H1 (cell line): ENCODE measurements around the gene OSBPL6. TPM values are rescaled to one million over a fixed set of nuclear protein-coding genes. Genes with fewer than 3 reads are reported as not detected.

Experiments
- CTCF ChIA-PET: fragments of 300-600 bp; sonication (Branson Sonifier 250); formaldehyde crosslinking; loops from one replicate; lab custom pipeline; 2021; ENCODE audit not compliant: partially characterized antibody; lab: Charles Lee
- POLR2A ChIA-PET: fragments of 300-600 bp; sonication (Branson Sonifier 250); formaldehyde crosslinking; loops from one replicate; lab custom pipeline; 2021; ENCODE audit warnings: inconsistent platforms; ENCODE audit not compliant: partially characterized antibody; lab: Charles Lee
- DNase-seq, 2 experiments: peaks; one replicate each; pipeline versions ENCODE4 v3.0.0 to v3.0.0-alpha.2; 2010 to 2022; ENCODE audit warnings: low spot score in 2 of 2, low read depth in 1 of 2, mixed read lengths in 1 of 2
- FAIRE-seq: peaks from 2 replicates; lab custom pipeline; 2011; peaks lifted over from hg19 to GRCh38; lab: Jason Lieb, UNC
- H2AFZ ChIP-seq: 2 replicates; pipeline ENCODE4 v1.8.1; 2012; ENCODE audit warnings: low read length, inconsistent platforms
- H2AK5ac ChIP-seq: 2 replicates; pipeline ENCODE4 v1.6.1; 2013; ENCODE audit warnings: low read depth, low read length
- H2BK120ac ChIP-seq: replicated peaks from 2 replicates; pipeline ENCODE3; 2013; ENCODE audit warnings: low read depth, low read length, inconsistent platforms
- H2BK12ac ChIP-seq: 2 replicates; pipeline ENCODE4 v1.6.1; 2013; ENCODE audit warnings: low read depth, low read length
- H2BK15ac ChIP-seq: 2 replicates; pipeline ENCODE4 v1.6.1; 2013; ENCODE audit warnings: low read length
- H2BK20ac ChIP-seq: 2 replicates; pipeline ENCODE4 v1.6.1; 2013; ENCODE audit warnings: low read length
- H2BK5ac ChIP-seq: 2 replicates; pipeline ENCODE4 v1.6.1; 2013; ENCODE audit warnings: low read depth, low read length
- H3K14ac ChIP-seq: 2 replicates; pipeline ENCODE4 v1.6.1; 2013; ENCODE audit warnings: inconsistent platforms; ENCODE audit not compliant: insufficient read length
- H3K18ac ChIP-seq: 2 replicates; pipeline ENCODE4 v1.6.1; 2013; ENCODE audit warnings: low read length; ENCODE audit errors: extremely low read depth
- H3K23ac ChIP-seq: 2 replicates; pipeline ENCODE4 v1.6.1; 2013; ENCODE audit warnings: inconsistent platforms; ENCODE audit not compliant: insufficient read length
- H3K23me2 ChIP-seq: 2 replicates; pipeline ENCODE4 v1.6.1; 2013; ENCODE audit warnings: low read depth, low read length
- H3K27ac ChIP-seq: 2 replicates; pipeline ENCODE4 v1.6.1; 2011; ENCODE audit warnings: low read depth, low read length, inconsistent platforms
- H3K27me3 ChIP-seq, 4 experiments: replicated peaks in 1 of 4; 1 replicate in 1 of 4; 2 replicates in 3 of 4; pipeline versions ENCODE4 v1.6.1 to v1.8.1; 2011 to 2013; ENCODE audit warnings: low read length in 3 of 4, mild to moderate bottlenecking in 3 of 4, inconsistent platforms in 2 of 4, mixed read lengths in 2 of 4, moderate library complexity in 1 of 4; ENCODE audit not compliant: control insufficient read depth in 3 of 4, insufficient read depth in 3 of 4; ENCODE audit errors: extremely low read depth in 1 of 4
- H3K36me3 ChIP-seq, 4 experiments: 2 replicates each; pipeline versions ENCODE4 v1.6.1 to v1.8.1; 2011 to 2013; ENCODE audit warnings: mild to moderate bottlenecking in 4 of 4, low read length in 3 of 4, moderate library complexity in 2 of 4, control low read depth in 1 of 4, inconsistent platforms in 1 of 4; ENCODE audit not compliant: insufficient read depth in 4 of 4, control insufficient read depth in 2 of 4
- H3K4ac ChIP-seq: replicated peaks from 2 replicates; pipeline ENCODE3; 2013; ENCODE audit warnings: low read length, low read depth, mixed read lengths, inconsistent platforms; ENCODE audit not compliant: insufficient read length
- H3K4me1 ChIP-seq, 4 experiments: replicated peaks in 1 of 4; 1 replicate in 1 of 4; 2 replicates in 3 of 4; pipeline versions ENCODE4 v1.6.1 to v1.8.1; 2011 to 2013; ENCODE audit warnings: low read length in 3 of 4, inconsistent platforms in 2 of 4, mixed read lengths in 1 of 4; ENCODE audit not compliant: insufficient read depth in 4 of 4, control insufficient read depth in 3 of 4
- H3K4me2 ChIP-seq, 2 experiments: 2 replicates each; pipeline versions ENCODE4 v1.6.1 to v1.8.1; 2011 to 2013; ENCODE audit warnings: low read depth in 2 of 2, low read length in 2 of 2, control low read depth in 1 of 2, inconsistent platforms in 1 of 2, mild to moderate bottlenecking in 1 of 2; ENCODE audit not compliant: insufficient read depth in 1 of 2
- H3K4me3 ChIP-seq, 4 experiments: fragments of 200-600, 300-600 bp in 1 of 4; sonication (generic), shearing (Covaris generic), sonication (Bioruptor Twin) in 1 of 4; 2 replicates each; pipeline versions ENCODE4 v1.5.1 to v1.8.1; 2011 to 2016; ENCODE audit warnings: low read length in 4 of 4, low read depth in 3 of 4, control low read depth in 2 of 4, inconsistent platforms in 2 of 4, mild to moderate bottlenecking in 2 of 4, mixed read lengths in 1 of 4, moderate library complexity in 1 of 4; ENCODE audit not compliant: insufficient read depth in 2 of 4; ENCODE audit errors: extremely low read depth in 1 of 4
- H3K56ac ChIP-seq: replicated peaks from 2 replicates; pipeline ENCODE3; 2013; ENCODE audit warnings: low read depth, mild to moderate bottlenecking, mixed read lengths, low read length, inconsistent platforms; ENCODE audit not compliant: insufficient read length
- H3K79me1 ChIP-seq: 2 replicates; pipeline ENCODE4 v1.6.1; 2013; ENCODE audit warnings: low read depth, low read length, control low read depth
- H3K79me2 ChIP-seq, 2 experiments: 2 replicates each; pipeline versions ENCODE4 v1.6.1 to v1.8.1; 2012 to 2013; ENCODE audit warnings: low read length in 2 of 2, mild to moderate bottlenecking in 2 of 2, inconsistent platforms in 1 of 2; ENCODE audit not compliant: insufficient read depth in 2 of 2, control insufficient read depth in 1 of 2
- H3K9ac ChIP-seq, 4 experiments: replicated peaks in 1 of 4; 1 replicate in 1 of 4; 2 replicates in 3 of 4; pipeline versions ENCODE4 v1.6.1 to v1.8.1; 2011 to 2013; ENCODE audit warnings: low read depth in 3 of 4, low read length in 3 of 4, control low read depth in 2 of 4, mild to moderate bottlenecking in 2 of 4, moderate library complexity in 2 of 4, inconsistent platforms in 1 of 4; ENCODE audit errors: extremely low read depth in 1 of 4
- H3K9me3 ChIP-seq, 2 experiments: 2 replicates each; pipeline versions ENCODE4 v1.6.1 to v1.8.1; 2012 to 2013; ENCODE audit warnings: mild to moderate bottlenecking in 2 of 2, moderate library complexity in 2 of 2, control low read depth in 1 of 2, inconsistent platforms in 1 of 2, low read depth in 1 of 2, low read length in 1 of 2, mixed read lengths in 1 of 2; ENCODE audit not compliant: insufficient read depth in 2 of 2
- H4K20me1 ChIP-seq, 2 experiments: replicated peaks in 1 of 2; 2 replicates each; pipeline versions ENCODE3 to v1.8.1; 2011 to 2013; ENCODE audit warnings: inconsistent platforms in 2 of 2, low read length in 2 of 2, mild to moderate bottlenecking in 1 of 2; ENCODE audit not compliant: insufficient read depth in 2 of 2, control insufficient read depth in 1 of 2
- H4K5ac ChIP-seq: 2 replicates; pipeline ENCODE4 v1.6.1; 2013; ENCODE audit warnings: low read length, low read depth, mixed read lengths, inconsistent platforms; ENCODE audit not compliant: insufficient read length
- H4K8ac ChIP-seq: 2 replicates; pipeline ENCODE4 v1.8.0; 2013; ENCODE audit warnings: mild to moderate bottlenecking, moderate library complexity, low read length, inconsistent platforms; ENCODE audit not compliant: insufficient read depth; ENCODE audit errors: extremely low read depth
- H4K91ac ChIP-seq: replicated peaks from 2 replicates; pipeline ENCODE3; 2013; ENCODE audit warnings: low read length, mixed read lengths, inconsistent platforms; ENCODE audit not compliant: insufficient read length
- FOSL1 ChIP-seq: IDR thresholded peaks from 2 replicates; pipeline ENCODE4 v1.6.1; 2011; ENCODE audit warnings: mild to moderate bottlenecking, low read depth, low read length, moderate library complexity; ENCODE audit not compliant: insufficient read depth
- SIX5 ChIP-seq: IDR thresholded peaks from 2 replicates; pipeline ENCODE4 v1.6.1; 2011; ENCODE audit warnings: mild to moderate bottlenecking, low read depth, low read length
- WGBS, 2 experiments: shearing (Covaris generic) in 1 of 2; methylation state at CpG; one replicate each; pipeline versions ENCODE4 v1.1.6 to v1.1.7; 2013 to 2015; ENCODE audit warnings: low lambda C conversion rate in 2 of 2, mixed read lengths in 2 of 2, inconsistent platforms in 1 of 2, low coverage in 1 of 2, missing lambda C conversion rate in 1 of 2; ENCODE audit not compliant: insufficient replicate concordance in 2 of 2, insufficient coverage in 1 of 2, insufficient read length in 1 of 2; ENCODE audit errors: extremely low coverage in 1 of 2, missing lambda C conversion rate in 1 of 2; 5-methylcytosine and 5-hydroxymethylcytosine counted together
- polyA plus RNA-seq, 7 experiments: library from polyadenylated mRNA; depleted of rRNA in 3 of 7; stranded (reverse) in 5 of 7; unstranded in 2 of 7; fragments of >200 nt in 5 of 7; fragments of 200-250 nt in 2 of 7; gene quantifications; 1 replicate in 5 of 7; 2 replicates in 1 of 7; 4 replicates in 1 of 7; pipeline versions ENCODE4 v1.2.1 to v1.2.3, GENCODE V29; 2011 to 2013; ENCODE audit warnings: missing spikeins in 2 of 7, mixed read lengths in 2 of 7
- total RNA-seq: library from RNA; stranded (reverse); fragmentation: NEBNext Ultra II Directional; extraction: Animal tissue kit (Norgen Biotek cat#: 25700); gene quantifications from 2 replicates; pipeline ENCODE4 v1.2.1, GENCODE V29; 2021

OSBPL6 gene
- total and polyA plus RNA-seq, 2 of the 8 experiments (the other 6 are each of a cell fraction or from before 2014, with no cell fraction given): 1.7 to 5.6 TPM

- Histone ChIP-seq H2AFZ (no peak overlapping the region), H3K14ac (no peak overlapping the region), H2AK5ac (no peak overlapping the region), H2BK120ac (no peak overlapping the region), H4K91ac (no peak overlapping the region), H3K4me3 (no peak overlapping the region), H2BK12ac (no peak overlapping the region), H2BK20ac (no peak overlapping the region), H3K9ac (no peak overlapping the region), H3K27me3 (no peaks in the 10 kb centered on the region), H3K23ac (no peak overlapping the region), H3K4me2 (no peak overlapping the region)
- POLR2A ChIA-PET: no interaction called here
- TF ChIP-seq SIX5: no peak
- no peak for TF ChIP-seq FOSL1
- TF ChIP-seq, all 59 proteins: peak for 0
- H3K4ac ChIP-seq: no peak overlapping the region
- H3K23me2 ChIP-seq: no peaks in the 10 kb centered on the region
- H2BK15ac ChIP-seq: no peak overlapping the region
- no peaks in the 10 kb centered on the region for H3K79me1 ChIP-seq
- H4K8ac ChIP-seq: no peak overlapping the region
- no peak overlapping the region for H3K56ac ChIP-seq
- H2BK5ac ChIP-seq: no peak overlapping the region
- H4K20me1 ChIP-seq: no peaks in the 10 kb centered on the region
- 86% methylated on average over 1 of the region's 1 CpG; no CpG with 5 or more reads in 1 of the 2 experiments for WGBS, 2 experiments
- DNase-seq: no peak
- H4K5ac ChIP-seq: no peak overlapping the region
- FAIRE-seq: no peak
- no peak overlapping the region for H3K18ac ChIP-seq
- 0 out of 7 replicates have a peak, but pooled peaks cover 0 to 3% (median 0%) of the 10 kb centered on the region in 4 experiments for H3K4me1 ChIP-seq
- H3K9me3 ChIP-seq: no peaks in the 10 kb centered on the region
- H3K27ac ChIP-seq: no peak overlapping the region
- H3K36me3 ChIP-seq: no peaks in the 10 kb centered on the region
- no peaks in the 10 kb centered on the region for H3K79me2 ChIP-seq
- CTCF ChIA-PET: no interaction called here
Observed at GRCh38 chr2:178386986-178387597, 192.8 kb downstream of the OSBPL6 start.
